Midbrain (tissue), 1 donor: ENCODE measurements around the gene TPO.

ENCODE experiments used
- DNase-seq: peaks from one replicate; lab custom pipeline; 2025; lab: John Stamatoyannopoulos, UW

The TPO gene

GRCh38 chr2:1584691-1585485 is 171.6 kb downstream of the TPO start:
- DNase-seq: no peak

GRCh38 chr2:1585635-1586034 is 172.4 kb downstream of the TPO start:
- DNase-seq: no peak

GRCh38 chr2:1586251-1586922 is 173.1 kb downstream of the TPO start:
- no peak for DNase-seq

DNA sequence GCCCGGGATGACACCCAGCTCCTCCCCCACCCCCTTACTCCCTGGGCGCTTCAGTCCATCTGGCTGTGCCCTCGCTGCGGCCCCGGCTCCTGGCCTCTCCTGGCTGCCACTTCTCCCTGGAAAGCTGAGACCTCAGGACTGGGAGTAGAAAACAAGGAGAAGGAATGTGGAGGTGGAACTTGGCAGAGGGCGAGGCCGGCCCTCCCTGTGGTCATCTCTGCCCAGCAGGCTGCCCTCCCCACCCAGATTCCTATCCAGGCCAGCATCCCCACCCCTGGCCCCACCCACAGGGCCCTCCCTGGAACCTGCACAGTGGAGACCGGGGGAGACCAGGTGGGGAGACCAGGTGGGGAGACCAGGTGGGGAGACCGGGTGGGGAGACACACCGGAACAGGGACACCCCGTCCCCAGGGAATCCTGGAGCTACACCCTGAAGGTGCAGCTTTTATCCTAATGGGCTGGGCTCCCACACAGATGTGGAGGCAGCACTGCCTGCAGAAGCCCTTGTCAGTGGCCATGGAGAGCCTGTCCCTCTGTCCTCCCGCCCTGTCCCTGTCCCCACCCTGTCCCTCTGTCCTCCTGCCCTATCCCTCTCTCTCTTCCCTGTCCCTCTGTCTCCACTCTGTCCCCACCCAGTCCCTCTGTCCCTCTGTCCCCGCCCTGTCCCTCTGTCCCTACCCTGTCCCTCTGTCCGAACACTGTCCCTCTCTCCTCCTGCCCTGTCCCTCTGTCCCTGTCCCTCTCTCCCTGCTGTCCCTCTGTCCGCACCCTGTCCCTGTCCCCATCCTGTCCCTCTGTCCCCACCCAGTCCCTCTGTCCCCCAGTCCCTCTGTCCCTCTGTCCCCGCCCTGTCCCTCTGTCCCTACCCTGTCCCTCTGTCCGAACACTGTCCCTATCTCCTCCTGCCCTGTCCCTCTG is 173.9 kb downstream of the TPO start:
- DNase-seq: no peak

- no peak for DNase-seq
Observed at GRCh38 chr2:1588051-1588977, 175.1 kb downstream of the TPO start.

- DNase-seq: no peak
Observed at GRCh38 chr2:1588978-1589621, 175.8 kb downstream of the TPO start.

DNA sequence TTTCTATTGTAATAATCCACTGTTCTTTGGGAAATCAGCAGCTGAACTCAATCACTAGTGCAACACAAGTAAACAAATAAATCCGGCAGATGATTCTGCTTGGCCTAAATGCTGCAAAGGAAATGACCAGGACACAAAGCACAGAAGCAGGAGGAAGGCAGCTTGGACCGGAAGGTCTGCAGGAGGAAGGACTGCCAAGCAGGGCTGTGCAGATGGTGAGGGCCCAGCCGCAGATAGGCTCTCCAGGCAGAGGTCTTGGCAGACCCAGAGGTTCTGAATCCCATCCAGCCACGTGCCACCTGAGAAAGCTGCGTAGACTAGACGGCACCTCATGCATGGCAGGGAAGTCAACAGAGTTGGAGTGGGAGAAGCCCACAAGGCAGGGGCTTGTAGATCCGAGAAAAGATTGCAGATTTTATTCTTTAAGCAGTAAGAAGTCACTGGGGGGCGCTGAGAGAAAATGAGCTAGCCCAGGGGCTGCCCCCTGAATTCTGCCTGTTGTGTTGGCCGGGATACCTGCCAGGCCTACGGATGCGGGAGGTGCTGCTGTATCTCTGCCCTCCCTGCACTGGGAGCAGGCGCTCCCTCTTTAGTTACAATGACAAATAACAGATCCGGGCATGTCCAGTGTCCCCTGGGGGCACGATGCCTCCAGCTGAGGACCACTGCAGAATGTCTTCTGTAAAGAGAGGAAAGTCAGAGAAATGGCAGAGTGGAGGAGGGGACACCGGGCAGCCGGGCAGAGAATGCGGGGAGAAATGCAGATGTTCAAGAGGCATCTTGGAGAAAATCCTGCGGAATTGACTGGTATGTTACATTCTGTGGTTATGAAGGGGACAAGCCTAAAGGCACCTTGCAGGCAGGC is 177.6 kb downstream of the TPO start:
- no peak for DNase-seq

DNA sequence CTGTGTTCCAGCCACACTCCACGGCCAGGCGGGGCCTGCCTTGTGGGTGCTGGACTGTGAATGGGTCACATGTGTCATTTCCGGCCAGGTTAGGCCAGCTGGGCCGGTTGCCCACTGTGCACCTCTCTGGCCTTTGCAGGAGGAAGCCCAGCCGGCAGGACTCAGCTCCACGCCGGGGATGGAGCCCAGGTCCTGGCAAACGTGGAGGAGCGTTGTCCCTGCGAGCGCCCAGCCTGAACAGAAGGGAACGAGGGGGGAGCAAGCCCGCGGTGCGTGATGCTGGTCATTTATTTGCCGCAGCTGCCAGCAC is 178.2 kb downstream of the TPO start:
- DNase-seq: no peak
